Endodermal cell (in vitro differentiated cells): ENCODE results near the gene C2orf78. TPM values are rescaled to one million over a fixed set of nuclear protein-coding genes. Genes with fewer than 3 reads are reported as not detected.
"Not testable (repeated sequence)": the region's sequence is repeated elsewhere in the genome, so short reads cannot be mapped to it uniquely, and the experiment has no call there.

Experiments used
- DNase-seq: peaks from one replicate; pipeline ENCODE4 v3.0.0-alpha.2; 2017
- H3K27ac ChIP-seq: 2 replicates; pipeline ENCODE4 v1.5.1; 2013; ENCODE audit warnings: mild to moderate bottlenecking, low read depth, low read length, moderate library complexity
- H3K27me3 ChIP-seq: 2 replicates; pipeline ENCODE4 v1.6.1; 2013; ENCODE audit warnings: mild to moderate bottlenecking, low read length, moderate library complexity; ENCODE audit not compliant: insufficient read depth, control insufficient read depth, poor library complexity, severe bottlenecking
- H3K36me3 ChIP-seq: 2 replicates; pipeline ENCODE4 v1.7.0; 2013; ENCODE audit warnings: mild to moderate bottlenecking, low read length, moderate library complexity; ENCODE audit not compliant: control insufficient read depth, insufficient read depth
- H3K4me1 ChIP-seq: one replicate; pipeline ENCODE4 v1.7.0; 2013; ENCODE audit warnings: low read length; ENCODE audit not compliant: control insufficient read depth, insufficient read depth
- H3K4me3 ChIP-seq: 2 replicates; pipeline ENCODE4 v1.5.1; 2013; ENCODE audit warnings: mild to moderate bottlenecking, low read length, moderate library complexity
- H3K9ac ChIP-seq: 2 replicates; pipeline ENCODE4 v1.6.1; 2013; ENCODE audit warnings: mild to moderate bottlenecking, low read length, moderate library complexity; ENCODE audit not compliant: poor library complexity, severe bottlenecking; ENCODE audit errors: extremely low read depth
- H3K9me3 ChIP-seq: 2 replicates; pipeline ENCODE4 v1.6.1; 2013; ENCODE audit warnings: mild to moderate bottlenecking, low read length, moderate library complexity; ENCODE audit not compliant: control insufficient read depth
- H3K27ac Mint-ChIP-seq: 2 replicates; pipeline ENCODE4 v1.8.0; 2020; ENCODE audit warnings: mixed read lengths
- H3K27me3 Mint-ChIP-seq: 2 replicates; pipeline ENCODE4 v1.8.0; 2021; ENCODE audit warnings: mild to moderate bottlenecking, mixed read lengths; ENCODE audit not compliant: insufficient read depth
- H3K36me3 Mint-ChIP-seq: 2 replicates; pipeline ENCODE4 v1.8.0; 2020; ENCODE audit warnings: low read depth, mixed read lengths
- H3K4me1 Mint-ChIP-seq: 2 replicates; pipeline ENCODE4 v1.8.0; 2020; ENCODE audit warnings: mixed read lengths
- H3K4me3 Mint-ChIP-seq: 2 replicates; pipeline ENCODE4 v1.8.0; 2020; ENCODE audit warnings: mild to moderate bottlenecking, moderate library complexity, mixed read lengths
- H3K9me3 Mint-ChIP-seq: 2 replicates; pipeline ENCODE4 v1.8.0; 2020; ENCODE audit warnings: mild to moderate bottlenecking, mixed read lengths
- CTCF ChIP-seq: fragments of 200-600 bp; sonication (generic); conservative IDR thresholded peaks from 2 replicates; pipeline ENCODE4 v1.5.0; 2021; ENCODE audit warnings: antibody characterized with exemption, mild to moderate bottlenecking
- WGBS, 2 experiments: methylation state at CpG; one replicate each; pipeline versions ENCODE4 v1.1.5 to v1.1.7; 2013; ENCODE audit warnings: missing lambda C conversion rate in 2 of 2, mixed read lengths in 1 of 2; ENCODE audit not compliant: insufficient coverage in 1 of 2, insufficient read length in 1 of 2; 5-methylcytosine and 5-hydroxymethylcytosine counted together
- total RNA-seq, 2 donors: library from RNA; stranded (reverse); fragmentation: NEBNext Ultra II Directional in 1 of 2; extraction: Animal tissue kit (Norgen Biotek cat#: 25700) in 1 of 2; gene quantifications; 2 replicates in 1 of 2; 3 replicates in 1 of 2; pipeline ENCODE4 v1.2.1, GENCODE V29; 2021

The C2orf78 gene
- total RNA-seq, 2 donors from 2014 or later, result not detected

- H3K4me1 ChIP-seq, result no peaks in the 10 kb centered on the region
- H3K9ac ChIP-seq, result no peak overlapping the region
- no peak overlapping the region for H3K4me3 ChIP-seq
- Mint-ChIP-seq H3K27me3 (peaks cover 8% of the 10 kb centered on the region), H3K27ac (no peak overlapping the region), H3K9me3 (no peaks in the 10 kb centered on the region), H3K4me3 (no peak overlapping the region), H3K36me3 (peaks cover 51% of the 10 kb centered on the region), H3K4me1 (no peaks in the 10 kb centered on the region)
- TF ChIP-seq CTCF, result no peak
- no peak overlapping the region for H3K27ac ChIP-seq
- DNase-seq, result no peak
- H3K9me3 ChIP-seq, result no peaks in the 10 kb centered on the region
- H3K27me3 ChIP-seq, result no peaks in the 10 kb centered on the region
- H3K36me3 ChIP-seq, result peaks cover 19% of the 10 kb centered on the region
- WGBS, 2 experiments, result 97 to 100% methylated on average over 2 to 3 of the region's 3 CpGs
These were observed 37.1 kb upstream of the C2orf78 start for GRCh38 chr2:73746877-73747208.

- no peak overlapping the region for H3K4me3 Mint-ChIP-seq
These were observed 34.7 kb upstream of the C2orf78 start for GRCh38 chr2:73749314-73749713.

GRCh38 chr2:73754332-73754731 lies 29.7 kb upstream of the C2orf78 start:
- H3K27me3 Mint-ChIP-seq, H3K27me3 ChIP-seq, DNase-seq, H3K27ac Mint-ChIP-seq, H3K4me3 Mint-ChIP-seq, H3K4me1 Mint-ChIP-seq, H3K27ac ChIP-seq, H3K9ac ChIP-seq, H3K4me3 ChIP-seq, H3K4me1 ChIP-seq: not testable (repeated sequence)
- 94 to 100% methylated on average over 6 to 7 of the region's 7 CpGs for WGBS, 2 experiments
- peaks cover 57% of the 10 kb centered on the region for H3K36me3 ChIP-seq
- H3K9me3 ChIP-seq, result peaks cover 23% of the 10 kb centered on the region
- H3K9me3 Mint-ChIP-seq, result peaks cover 26% of the 10 kb centered on the region
- peaks cover 67% of the 10 kb centered on the region for H3K36me3 Mint-ChIP-seq

More at GRCh38 chr2:73749314-73749713, 34.7 kb upstream of the C2orf78 start:
- Histone ChIP-seq H3K4me1 (no peaks in the 10 kb centered on the region), H3K9ac (no peak overlapping the region), H3K9me3 (peaks cover 3% of the 10 kb centered on the region), H3K4me3 (no peak overlapping the region), H3K27ac (no peak overlapping the region), H3K27me3 (no peaks in the 10 kb centered on the region), H3K36me3 (peaks cover 35% of the 10 kb centered on the region)
- peaks cover 58% of the 10 kb centered on the region for H3K36me3 Mint-ChIP-seq
- WGBS, 2 experiments, result 97 to 100% methylated on average over 1 to 2 of the region's 2 CpGs
- no peak for DNase-seq
- H3K27ac Mint-ChIP-seq, result no peak overlapping the region
- no peak for TF ChIP-seq CTCF
- H3K4me1 Mint-ChIP-seq, result no peaks in the 10 kb centered on the region
- H3K9me3 Mint-ChIP-seq, result peaks cover 4% of the 10 kb centered on the region
- H3K27me3 Mint-ChIP-seq, result no peaks in the 10 kb centered on the region

GRCh38 chr2:73759285-73759764 lies 24.7 kb upstream of the C2orf78 start:
- H3K36me3 ChIP-seq, result peaks cover 73% of the 10 kb centered on the region
- no peaks in the 10 kb centered on the region for H3K27me3 Mint-ChIP-seq
- TF ChIP-seq CTCF, result no peak
- 77 to 94% methylated on average over 1 to 3 of the region's 3 CpGs for WGBS, 2 experiments
- no peak overlapping the region for H3K4me3 ChIP-seq
- H3K36me3 Mint-ChIP-seq, result peaks cover 72% of the 10 kb centered on the region
- H3K4me1 ChIP-seq, result no peaks in the 10 kb centered on the region
- H3K27ac ChIP-seq, result no peak overlapping the region
- H3K9me3 ChIP-seq, result peaks cover 20% of the 10 kb centered on the region
- peaks cover 22% of the 10 kb centered on the region for H3K9me3 Mint-ChIP-seq
- H3K4me3 Mint-ChIP-seq, result no peak overlapping the region
- DNase-seq, result no peak
- H3K9ac ChIP-seq, result no peak overlapping the region
- no peaks in the 10 kb centered on the region for H3K27me3 ChIP-seq
- H3K4me1 Mint-ChIP-seq, result no peaks in the 10 kb centered on the region
- H3K27ac Mint-ChIP-seq, result no peak overlapping the region
